ENCODE results near the gene XIRP1.

Gene XIRP1

GRCh38 chr3:39208463-39209055 lies 16.2 kb upstream of the XIRP1 start:
- DNase-seq (ENCODE audit: low spot score), result peak; percentile 60

DNA sequence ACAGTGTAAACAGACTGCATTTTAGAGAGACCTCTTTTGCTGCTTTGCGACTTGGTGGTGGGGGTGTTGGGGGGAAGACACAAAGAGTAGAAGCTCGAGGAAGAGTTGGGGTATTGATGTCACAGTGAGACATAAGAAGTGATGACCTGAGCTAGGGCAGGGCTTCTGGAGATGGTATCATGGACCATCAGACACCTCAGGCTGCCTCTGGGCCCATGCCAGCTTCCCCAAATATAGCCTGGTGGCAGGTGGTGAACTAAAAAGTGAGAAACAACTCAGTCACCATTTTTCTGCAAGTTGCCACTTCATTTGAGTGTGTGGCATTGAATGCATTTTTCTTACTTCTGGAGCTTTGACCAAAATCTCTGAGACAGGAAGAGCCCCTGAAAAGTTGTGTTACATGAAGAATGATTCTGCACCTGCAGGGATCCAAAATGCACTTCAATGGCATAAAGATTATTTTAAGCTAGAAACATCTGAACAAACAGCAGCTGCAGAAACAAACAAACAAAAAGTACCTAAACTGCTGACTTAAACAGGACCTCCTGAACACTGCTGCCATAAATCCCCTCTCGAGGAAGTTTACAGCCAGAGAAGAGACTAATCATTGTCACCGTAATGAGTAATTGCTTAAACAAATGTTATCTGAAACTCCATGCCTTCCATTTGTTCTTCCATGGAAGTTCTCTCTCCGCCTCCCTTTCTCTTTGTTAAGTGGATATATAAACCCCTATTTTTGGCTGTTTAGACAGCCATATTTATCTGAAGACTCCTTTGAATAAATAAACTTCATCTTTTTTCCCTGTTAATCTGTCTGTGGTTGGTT lies 15.2 kb upstream of the XIRP1 start:
- no peak for DNase-seq (ENCODE audit: low spot score)

- DNase-seq (ENCODE audit: low spot score), result no peak
These were observed 13.6 kb upstream of the XIRP1 start for GRCh38 chr3:39205919-39206516.

DNA sequence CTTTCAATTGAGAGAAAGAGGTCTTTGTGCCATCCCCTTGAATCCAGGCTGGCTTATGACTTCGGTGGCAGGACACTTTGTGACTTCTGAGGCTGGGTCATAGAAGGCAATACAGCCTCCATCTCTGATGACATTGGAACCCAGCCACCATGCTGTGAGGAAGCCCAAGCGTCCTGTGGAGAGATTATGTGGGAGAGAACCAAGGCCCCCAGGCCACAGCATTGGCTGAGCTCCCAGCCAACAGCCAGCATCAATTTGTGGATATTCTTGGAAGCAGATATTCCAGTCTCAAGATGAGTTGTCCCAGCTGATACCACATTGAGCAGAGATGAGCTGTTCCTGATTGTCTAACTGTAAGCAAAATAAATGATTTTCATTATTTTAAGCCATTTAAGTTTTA lies 12.7 kb upstream of the XIRP1 start:
- DNase-seq (ENCODE audit: low spot score), result no peak

GRCh38 chr3:39203860-39204259 lies 11.5 kb upstream of the XIRP1 start:
- DNase-seq (ENCODE audit: low spot score), result no peak

DNA sequence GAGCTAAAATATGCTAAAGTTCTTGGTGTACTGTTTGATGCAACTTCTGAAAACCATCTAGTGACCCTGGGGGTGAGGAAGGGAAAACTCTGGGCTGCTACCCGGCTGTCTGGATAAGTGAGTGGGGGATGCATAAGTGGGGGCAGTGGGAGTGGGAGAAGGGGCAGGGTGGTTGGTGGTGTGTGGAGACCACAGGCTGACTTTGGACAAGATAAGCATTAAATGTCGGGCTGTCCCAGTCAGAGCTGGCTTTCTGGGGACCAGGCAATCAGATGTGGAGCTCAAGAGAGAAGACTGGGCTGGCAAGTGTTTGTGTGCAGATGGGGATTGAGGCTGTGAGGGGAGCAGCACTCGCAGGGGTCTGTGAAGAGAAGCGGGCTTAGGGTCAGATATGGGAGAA lies 11.0 kb upstream of the XIRP1 start:
- no peak for DNase-seq (ENCODE audit: low spot score)

DNA sequence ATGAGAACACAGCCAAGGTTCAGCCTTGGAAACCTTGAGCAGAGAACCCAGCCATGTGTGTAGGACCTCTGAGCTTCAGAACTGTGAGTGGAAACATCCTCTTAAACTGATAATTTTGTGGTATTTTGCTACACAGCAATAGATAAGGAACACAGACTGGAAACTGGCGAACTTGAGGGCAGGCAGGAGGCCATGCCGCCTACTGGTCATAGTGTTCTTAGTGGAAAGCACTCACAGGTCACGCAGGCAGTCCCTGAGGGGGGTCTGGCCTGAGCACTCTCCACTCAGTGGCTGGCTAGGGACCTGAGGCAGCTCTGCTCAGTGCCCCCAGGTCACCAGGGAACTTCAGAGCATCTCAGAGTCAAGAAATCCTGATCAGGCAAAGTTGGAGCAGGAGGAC lies 9.7 kb upstream of the XIRP1 start:
- no peak for DNase-seq (ENCODE audit: low spot score)

DNA sequence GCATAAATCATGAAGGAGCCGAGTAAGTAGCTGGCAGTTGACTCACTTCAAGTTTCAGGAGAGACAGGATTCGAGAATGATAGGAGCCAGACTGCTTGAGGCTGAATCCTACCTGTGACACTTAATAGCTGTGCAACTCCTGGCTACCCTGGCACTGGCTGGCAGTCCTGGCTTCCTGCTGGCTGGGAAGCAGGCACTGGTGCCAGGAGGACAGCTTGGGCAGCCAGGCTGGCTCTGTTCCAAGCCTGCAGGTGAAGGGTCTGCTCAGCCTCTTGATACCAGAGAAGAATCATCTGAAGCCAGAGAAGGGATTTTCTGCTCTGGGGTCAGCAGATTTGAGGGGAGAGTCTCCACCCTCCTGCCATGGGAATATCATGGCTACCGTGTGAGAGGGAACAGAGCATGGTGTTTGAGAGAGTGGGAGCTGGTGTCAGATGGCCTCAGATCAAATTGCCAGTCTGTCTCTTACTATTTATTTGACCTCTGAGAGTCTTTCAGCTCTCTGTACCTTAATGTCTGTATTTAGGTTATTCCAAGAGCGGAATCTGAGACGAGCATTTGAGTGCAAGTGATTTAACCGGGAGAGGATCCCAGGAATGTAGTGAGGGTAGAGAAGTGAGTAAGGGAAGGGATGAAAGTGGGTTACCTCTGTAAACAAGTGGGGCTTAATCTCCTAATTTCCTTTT lies 4.4 kb upstream of the XIRP1 start:
- no peak for DNase-seq (ENCODE audit: low spot score)

- no peak for DNase-seq (ENCODE audit: low spot score)
These were observed 3.6 kb upstream of the XIRP1 start for GRCh38 chr3:39196034-39196433.

DNA sequence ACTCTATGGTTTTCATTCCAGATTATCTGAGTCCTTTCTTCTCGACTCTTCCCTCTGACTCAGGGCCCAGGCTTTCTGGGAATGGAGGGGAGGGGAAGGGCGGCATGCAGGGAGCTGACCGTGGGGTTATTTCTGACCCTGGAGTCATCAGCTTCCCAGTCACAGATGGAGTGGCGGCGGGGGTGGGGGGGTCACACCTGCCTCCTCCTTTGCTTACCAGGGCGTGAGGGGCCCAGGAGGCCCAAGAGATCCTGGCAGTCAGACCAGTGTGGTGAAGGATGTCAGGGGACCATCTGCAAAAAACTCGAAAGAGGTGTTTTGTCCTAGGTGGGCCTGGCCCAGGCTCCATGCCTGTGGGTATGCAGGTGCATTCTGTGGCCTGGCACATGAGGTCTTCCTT lies 996 bp upstream of the XIRP1 start:
- peak; percentile 72 for DNase-seq (ENCODE audit: low spot score)

- DNase-seq (ENCODE audit: low spot score), result no peak
These were observed 622 bp downstream of the XIRP1 start for GRCh38 chr3:39191773-39192172.

- peak; percentile 54 for DNase-seq (ENCODE audit: low spot score)
These were observed 1.3 kb downstream of the XIRP1 start for GRCh38 chr3:39191111-39191510.

- no peak for DNase-seq (ENCODE audit: low spot score)
These were observed 1.9 kb downstream of the XIRP1 start for GRCh38 chr3:39190281-39191025.

DNA sequence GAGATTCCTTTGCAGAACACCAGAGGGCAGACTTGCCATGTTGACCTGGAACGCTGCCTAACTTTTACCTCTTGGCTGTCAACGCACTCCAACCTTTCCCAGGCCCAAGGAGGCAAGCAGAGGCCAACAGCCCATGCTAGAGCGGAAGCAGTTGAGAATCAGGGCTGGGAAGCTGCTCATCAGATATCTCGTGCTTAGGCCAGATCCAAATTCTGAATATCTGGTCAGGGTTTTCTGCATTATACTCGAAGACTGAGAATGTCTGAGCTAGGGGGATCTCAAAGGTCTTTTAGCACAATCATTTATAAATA lies 2.5 kb downstream of the XIRP1 start:
- DNase-seq (ENCODE audit: low spot score), result peak; percentile 75

- no peak for DNase-seq (ENCODE audit: low spot score)
These were observed 3.0 kb downstream of the XIRP1 start for GRCh38 chr3:39189150-39189958.

DNA sequence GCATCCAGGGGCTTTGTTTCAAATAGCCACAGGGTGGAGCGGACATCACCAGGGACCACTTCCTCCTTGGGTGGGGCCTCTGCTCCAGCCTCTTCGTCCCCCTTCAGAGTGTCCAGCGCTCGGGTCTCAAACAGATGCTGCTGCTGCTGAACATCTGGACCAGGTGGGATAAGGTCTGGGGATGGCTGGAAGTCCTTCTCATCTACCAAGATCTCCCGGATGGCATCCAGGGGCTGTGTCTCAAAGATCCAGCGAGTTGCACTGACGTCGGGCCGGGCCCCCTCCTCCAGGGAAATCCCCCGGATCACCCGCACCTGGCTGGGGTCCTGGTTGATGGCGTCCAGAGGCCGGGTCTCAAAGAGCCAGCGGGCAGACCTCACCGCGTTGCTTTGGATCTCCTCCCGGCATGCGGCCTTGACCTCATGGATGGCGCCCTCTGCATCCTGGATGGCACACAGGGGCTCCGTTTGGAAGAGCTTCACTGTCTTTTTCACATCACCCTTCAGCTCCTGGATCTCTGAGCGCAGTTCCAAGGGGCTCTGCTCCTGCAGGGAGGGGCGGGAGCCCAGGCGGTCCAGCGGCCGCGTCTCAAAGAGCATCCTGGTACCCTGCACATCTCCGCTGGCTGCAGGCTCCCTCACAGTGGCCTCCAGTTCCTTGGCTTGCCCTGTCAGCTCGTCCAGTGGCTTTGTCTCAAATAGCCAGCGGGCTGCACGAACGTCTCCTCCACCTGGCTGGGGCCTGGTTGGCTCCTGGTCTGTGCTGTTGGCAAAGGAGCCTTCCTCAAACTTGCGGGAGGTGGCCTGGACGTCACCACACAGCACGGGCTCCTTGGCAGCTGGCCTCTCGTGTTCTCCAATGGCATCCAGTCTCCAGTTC lies 3.9 kb downstream of the XIRP1 start:
- DNase-seq (ENCODE audit: low spot score), result no peak

DNA sequence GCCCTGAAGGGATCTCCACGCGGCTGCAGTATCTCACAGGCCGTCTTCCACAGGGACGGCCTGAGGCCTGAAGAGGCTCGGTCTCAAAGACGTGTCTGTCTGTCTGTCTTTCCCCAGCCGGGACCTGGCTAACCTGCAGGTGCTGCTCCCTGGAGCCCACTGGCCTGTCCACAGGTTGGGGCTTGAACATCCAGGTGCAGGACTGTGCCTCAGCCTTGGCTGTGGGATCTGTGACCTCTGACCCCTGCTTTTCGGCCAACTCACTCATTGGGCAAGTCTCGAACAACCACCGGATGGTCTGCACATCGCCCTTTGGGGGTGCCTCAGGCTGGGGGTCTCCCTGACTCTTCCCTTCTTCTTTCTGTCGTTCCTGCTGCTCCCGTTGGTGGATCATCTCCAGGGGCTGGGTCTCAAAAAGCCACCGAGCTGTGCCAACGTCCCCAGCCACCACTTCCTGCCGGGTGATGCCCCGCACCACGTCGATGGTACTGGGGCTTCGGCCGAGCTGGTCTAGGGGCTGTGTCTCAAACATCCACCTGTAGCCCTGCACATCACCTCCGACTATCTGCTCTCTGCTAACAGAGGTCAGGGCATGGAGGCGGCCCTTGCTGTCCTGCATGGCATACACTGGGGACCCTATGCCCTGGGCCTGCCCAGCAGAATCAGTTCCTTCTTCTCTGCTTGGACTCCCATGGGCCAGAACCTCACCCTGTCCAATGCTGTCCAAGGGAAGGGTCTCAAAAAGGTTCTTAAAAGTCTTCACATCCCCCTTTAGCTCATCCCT lies 4.8 kb downstream of the XIRP1 start:
- DNase-seq (ENCODE audit: low spot score), result no peak

DNA sequence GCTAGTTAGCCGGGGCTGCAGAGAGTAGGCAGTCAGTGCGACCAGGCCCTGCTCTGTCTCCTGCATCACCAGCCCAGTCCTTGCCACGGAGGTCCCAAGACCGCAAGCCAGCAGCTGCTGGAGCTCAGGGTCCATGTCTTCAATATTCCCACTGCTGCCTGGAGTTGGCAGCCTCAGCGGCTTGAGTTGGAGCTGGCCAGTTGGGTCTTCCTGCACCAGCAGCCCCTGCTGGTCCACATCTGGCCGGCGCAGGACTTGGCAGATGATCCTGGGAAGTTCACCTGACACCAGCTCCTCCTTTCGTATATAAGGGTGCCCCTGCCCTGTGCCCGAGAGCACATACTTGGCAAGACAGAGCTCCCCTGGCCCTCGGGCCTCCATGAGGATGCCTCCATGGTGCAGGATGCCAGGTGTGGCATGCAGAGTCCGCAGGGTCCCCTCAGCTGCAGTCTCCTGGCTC lies 5.7 kb downstream of the XIRP1 start:
- no peak for DNase-seq (ENCODE audit: low spot score)

- no peak for DNase-seq (ENCODE audit: low spot score)
These were observed 6.3 kb downstream of the XIRP1 start for GRCh38 chr3:39185959-39186691.
